GM15510 (cell line): ENCODE results near the gene WDFY3.

ENCODE experiments used
- POLR2A ChIP-seq: IDR thresholded peaks from 3 replicates; pipeline ENCODE4 v1.6.1; 2011; ENCODE audit warnings: borderline replicate concordance; ENCODE audit not compliant: insufficient read length; ENCODE audit errors: extremely low read depth

Gene WDFY3

DNA sequence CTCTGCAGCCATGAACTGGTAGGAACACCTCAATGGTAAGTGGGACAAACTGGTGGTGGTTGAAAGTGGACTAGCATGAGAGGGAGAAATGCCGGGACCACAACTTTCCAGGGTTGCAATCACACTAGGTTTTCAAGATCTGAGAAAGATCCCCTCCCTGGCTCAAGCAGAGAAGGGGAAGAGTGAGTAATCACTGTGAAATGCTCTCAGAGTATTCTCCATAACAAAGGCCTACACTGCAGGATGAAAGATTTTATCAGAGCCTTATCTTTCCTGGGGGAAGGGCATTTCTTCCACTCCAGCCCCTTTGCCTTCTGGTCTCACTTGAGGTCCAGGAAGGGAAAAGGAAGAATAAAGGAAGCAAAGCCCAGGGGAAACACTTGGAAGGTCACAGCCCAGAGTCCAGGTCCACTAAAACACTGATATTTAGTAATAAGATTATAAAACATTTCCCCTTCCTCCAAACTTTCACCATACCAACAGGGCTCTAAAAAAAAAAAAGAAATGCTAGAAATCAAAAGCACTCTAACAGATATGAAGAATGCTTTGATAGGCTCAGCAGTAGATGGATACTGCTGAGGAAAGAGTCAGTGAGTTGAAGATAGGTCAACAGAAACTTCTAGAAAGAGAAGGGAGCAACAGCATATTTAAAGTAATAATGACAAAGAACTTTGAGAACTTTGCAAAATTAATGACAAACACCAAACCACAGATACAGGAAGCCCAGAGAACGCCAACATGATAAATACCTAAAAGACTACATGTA, 95.9 kb downstream of the WDFY3 start:
- no peak for TF ChIP-seq POLR2A

DNA sequence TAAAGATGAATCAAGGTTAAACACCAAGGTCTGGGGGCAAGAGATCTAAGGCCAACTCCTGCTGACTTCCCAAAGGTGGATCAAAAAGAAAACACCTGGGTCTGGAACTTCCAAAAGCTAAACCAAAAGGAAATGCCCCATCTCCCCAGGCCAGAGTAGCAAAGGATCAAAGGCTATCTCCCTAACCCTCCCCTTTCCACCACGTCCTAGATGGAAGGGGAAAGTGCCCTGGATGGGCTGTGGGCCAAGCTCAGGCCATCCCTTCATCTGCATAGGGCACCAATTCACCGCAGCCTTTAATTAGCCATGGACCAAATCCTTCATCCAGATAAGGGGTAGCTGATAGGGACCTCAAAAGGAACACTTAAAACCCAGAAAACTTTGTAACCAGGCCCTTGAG, 100.2 kb downstream of the WDFY3 start:
- TF ChIP-seq POLR2A = no peak

DNA sequence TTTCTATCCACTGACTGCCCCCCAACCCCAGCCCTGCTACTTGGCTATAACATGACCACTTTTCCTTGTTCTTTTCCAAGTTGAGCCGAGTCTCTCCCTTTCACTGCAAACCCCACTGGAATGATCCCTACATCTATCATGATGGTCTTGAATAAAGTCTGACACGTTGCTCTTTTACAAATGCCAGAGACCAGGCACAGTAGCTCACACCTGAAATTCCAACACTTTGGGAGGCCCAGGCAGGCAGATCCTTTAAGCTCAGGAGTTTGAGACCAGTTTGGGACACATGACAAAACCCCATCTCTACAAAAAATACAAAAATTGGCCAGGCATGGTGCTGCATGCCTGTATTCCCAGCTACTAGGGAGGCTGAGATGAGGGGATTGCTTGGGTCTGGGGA, 100.9 kb downstream of the WDFY3 start:
- no peak for TF ChIP-seq POLR2A

DNA sequence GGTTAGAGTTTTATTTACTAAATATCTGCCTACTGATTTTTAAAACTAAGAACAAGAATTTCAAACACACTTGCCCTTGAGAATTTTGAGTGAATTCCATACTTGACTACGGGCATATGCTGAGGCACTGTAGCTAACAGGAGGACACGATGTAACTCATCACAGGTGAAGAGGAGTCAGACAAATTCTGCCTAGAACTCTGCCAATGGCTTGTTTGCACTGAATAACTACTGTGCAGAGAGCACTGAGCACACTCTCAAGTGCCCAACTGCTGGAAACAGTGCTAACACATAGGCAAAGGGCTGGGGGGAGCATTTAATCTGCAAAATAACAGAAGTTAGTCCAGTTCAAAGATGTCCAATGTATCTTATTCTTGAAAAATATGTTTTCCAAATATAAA, 104.4 kb downstream of the WDFY3 start:
- TF ChIP-seq POLR2A = no peak

DNA sequence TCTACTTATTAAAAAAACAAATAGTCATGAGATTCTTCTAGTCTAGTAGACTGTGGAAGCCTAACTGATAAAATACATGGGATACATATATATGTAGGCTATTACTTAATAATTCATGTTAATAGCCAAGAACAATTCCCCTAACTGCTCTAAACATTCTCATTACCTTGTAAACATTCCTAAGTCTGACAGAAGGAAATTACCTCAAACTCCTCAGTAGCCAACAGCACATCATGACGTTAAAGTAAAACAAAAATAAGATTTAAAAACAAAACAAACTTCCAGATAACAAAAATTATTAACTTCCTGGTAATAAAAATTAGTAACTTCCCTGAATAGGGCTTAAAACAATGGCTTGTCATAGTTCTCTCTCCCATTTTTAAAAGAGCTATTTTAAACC, 109.2 kb downstream of the WDFY3 start:
- TF ChIP-seq POLR2A = no peak

DNA sequence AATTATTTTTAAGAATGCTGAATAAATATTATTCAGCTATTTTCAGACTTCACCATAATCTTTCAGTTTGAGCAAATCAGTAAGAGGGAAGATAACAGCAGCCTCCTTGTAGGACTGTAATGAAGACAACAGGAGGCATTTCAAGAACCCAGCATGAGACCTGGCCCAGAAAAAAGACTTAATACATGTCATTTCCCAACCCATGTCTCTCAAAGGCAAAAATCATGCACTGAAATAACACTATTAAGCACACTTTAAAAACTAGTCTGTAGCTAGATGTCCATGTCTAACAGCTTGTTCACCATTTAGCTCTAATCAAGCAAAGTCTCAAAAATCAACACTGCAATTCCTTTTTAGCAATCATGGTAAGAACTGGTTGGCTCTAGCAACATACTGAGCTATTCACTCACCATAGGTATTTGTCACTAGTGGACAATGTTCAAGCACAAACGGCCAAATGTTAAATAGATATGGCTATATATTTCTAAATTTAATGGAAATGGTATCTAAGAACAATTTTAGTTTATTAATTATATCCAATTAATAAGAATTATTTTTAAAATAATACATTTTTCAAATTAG, 109.9 kb downstream of the WDFY3 start:
- no peak for TF ChIP-seq POLR2A

DNA sequence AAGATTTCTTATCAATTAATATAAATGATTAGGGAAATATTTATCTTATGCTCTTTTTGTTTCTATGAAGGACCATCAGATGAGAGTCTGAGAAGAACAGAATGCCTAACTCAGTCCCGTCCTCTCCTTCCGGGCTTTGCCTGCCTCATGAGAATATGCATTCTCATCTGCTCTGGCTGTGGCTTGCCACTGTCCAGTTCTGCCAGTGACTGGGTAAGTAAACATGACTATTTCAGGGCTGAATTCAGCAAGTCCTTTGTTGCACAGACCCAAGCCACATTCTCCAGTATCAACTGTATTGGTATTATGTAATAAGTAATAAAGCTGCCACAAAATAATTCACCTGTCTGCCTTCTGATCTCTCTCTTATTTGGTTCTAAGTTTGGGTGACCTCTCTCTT, 110.7 kb downstream of the WDFY3 start:
- no peak for TF ChIP-seq POLR2A

DNA sequence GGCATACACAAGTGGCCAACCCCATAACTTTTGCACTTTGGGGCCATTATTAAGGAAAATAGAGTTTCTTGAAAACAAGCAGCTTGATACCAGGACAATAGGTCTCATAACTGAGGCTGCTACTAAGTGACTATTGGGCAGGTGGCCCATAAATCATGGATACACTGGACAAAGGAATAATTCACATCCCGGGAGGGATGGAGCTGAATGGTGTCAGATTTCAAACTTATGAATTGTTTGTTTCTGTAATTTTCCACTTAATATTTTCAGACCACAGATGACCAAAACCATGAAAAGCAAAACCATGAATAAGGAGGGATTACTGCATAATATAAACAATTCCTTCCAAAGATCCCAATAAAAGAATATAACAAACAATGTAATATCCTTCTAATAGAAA, 114.4 kb downstream of the WDFY3 start:
- no peak for TF ChIP-seq POLR2A

DNA sequence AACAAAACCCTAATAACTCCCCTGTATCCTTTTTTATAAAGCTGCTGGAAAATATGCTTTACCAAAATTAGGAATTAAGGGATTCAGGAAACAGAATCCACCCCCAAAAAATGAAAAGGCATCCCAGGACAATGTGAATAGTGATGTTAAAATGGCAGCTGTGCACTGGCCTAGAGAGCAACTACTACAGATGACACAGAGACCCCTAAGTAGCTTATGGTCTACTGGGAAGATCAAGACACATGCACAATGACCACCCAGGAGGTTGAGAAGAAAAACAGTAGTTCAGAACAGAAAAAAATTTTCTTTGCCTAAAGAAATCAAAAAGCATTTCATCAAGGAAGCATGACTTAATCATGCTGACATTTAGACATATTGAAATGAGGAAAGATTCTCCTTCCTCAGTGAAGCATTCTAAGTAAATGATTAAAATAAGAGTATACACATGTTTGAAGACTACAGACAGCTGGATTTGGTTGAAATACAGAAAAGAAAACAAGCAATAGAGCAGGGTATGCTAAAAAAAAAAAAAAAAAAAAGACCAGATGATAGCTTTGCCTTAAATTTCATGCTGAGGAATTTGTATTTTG, 117.3 kb downstream of the WDFY3 start:
- no peak for TF ChIP-seq POLR2A

DNA sequence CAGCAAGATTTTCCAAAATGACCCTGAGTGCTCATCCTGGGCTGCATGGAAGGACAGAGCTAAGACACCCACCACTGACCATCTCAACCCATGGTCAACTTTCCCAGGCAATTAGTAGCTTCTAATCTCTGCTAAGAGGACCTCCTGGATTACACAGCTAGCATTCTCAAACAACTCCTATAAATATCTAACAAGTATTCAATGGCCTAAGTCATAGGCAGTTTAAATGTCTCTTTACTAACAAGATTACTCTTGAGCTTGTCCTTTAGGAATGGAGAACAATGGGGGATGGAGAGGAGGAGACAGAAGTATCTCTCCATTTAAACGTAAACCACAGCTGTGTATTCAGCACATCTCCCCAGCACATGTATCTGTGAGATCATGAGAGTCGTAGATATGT, 118.1 kb downstream of the WDFY3 start:
- TF ChIP-seq POLR2A = no peak

DNA sequence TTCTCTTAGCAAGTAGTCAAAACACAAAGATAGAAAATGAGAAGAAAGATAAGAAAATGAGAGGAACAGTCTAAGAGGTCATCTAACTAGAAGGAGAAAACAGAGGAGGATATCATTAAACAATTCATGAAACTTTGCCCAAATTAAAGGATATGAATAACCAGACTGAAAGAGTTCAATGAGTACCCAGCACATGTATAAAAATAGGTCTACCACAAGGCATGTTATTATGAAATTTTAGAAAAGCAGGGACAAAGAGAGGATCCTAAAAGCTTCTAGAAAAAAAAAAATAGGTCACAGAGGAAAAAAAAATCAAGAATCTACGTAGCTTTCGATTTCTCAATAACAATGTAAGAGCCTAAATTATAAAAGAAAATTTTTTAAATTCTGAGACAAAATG, 118.5 kb downstream of the WDFY3 start:
- TF ChIP-seq POLR2A = no peak

DNA sequence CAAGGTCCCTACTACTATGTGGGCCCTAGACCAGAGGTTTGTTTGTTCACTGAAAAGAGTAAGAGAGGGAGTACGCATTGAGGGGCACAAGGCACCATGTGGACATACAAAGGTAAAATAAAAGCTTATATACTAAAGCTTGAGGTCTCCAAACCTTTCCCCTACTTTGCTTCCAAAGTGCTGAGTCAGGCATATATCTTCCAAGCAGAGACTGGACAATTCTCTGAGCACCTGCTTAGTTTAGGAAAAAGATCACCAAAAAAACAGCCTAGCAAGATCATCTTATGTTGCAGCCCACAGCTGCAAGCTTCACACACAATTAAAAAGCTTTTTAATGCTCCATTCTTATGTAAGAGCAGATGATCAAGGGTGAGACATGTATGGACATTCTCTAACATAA, 119.5 kb downstream of the WDFY3 start:
- TF ChIP-seq POLR2A = no peak

DNA sequence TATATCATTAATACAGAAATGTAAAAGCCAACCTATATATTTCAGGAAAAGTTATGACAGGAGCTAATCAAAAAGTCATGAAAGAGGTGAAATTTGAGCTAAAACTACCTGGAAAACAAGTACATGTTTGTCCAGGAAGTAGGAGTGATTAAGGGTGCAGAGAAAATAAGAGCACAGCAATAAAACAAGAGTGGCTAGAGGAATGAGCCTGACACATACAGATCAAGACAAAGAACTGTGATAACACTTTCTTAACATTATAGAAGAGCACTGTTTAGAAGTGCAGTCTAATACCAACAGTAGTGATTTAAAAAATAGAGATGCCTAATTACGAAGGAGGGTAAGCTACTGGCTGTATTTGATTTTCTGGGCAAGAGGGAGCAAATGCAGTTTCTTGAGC, 125.1 kb downstream of the WDFY3 start:
- no peak for TF ChIP-seq POLR2A

DNA sequence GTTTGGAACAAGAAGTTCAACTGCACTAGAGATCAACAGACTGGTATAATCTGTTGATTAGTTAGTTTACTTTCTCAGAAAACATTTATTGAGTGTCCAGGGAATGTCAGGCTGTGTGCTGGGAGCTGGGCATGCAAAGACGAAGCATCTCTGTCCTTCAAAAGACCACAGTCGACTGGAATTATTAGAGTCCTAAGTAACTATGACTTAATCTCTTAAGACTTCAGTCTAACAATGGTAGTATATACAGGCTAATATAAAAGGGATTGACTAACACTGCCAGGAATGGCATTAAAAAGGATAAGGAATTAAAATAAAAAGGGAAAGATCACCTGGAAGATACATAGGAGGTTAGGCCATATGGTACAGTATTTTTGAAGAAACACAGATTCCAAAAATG, 128.7 kb downstream of the WDFY3 start:
- TF ChIP-seq POLR2A = no peak

DNA sequence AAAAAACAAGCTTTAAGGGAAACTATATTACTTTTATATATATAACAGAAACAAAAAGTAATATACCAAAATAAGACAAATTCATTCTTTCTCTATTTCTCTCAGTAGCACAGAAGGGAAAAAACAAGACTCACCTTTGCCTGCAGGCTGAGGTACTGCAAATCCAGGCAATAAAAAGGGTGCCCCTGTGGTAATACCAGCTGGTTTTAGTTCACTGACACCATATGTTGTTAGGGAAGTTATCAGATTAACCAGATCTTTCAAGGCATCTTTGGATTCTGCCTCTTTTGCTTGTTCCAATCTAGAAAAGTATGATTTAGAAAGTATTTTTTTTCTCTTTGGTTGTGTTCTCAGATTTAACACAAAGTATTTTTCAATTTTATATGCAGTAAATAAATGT, 139.8 kb downstream of the WDFY3 start:
- no peak for TF ChIP-seq POLR2A

DNA sequence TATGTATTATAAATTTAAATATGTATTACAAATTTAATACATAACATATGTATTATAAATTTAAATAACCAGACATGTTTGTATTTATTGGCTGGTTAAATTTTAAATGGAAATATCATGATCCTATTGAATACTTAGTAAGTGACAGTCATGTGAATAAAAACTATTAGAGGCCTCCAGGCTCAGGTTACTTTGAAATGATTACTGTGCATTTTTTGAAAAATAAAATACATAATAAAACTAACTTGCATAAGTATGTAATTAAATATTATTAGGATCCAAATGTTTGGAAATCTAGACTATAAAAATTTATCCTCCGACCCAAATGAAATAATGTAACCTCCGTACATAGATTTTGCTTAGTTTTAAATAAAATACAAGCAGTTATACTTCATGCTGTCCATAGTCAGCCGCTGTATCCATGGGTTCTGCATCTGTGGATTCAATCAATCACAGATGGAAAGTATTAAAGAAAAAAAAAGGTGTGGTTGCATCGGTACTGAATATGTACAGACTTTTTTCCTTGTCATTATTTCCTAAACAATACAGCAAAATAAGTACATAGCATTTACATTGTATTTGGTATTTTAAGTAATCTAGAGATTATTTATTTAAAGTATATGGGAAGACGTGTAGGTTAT, 140.7 kb downstream of the WDFY3 start:
- no peak for TF ChIP-seq POLR2A
